Fibroblast of skin of abdomen (primary cell): ENCODE measurements around the gene ARID3B.
"Not testable (repeated sequence)": the region's sequence is repeated elsewhere in the genome, so short reads cannot be mapped to it uniquely, and the experiment has no call there.

Experiments used
- DNase-seq: peaks from one replicate; pipeline ENCODE4 v3.0.0-alpha.2; 2013

Gene ARID3B

DNA sequence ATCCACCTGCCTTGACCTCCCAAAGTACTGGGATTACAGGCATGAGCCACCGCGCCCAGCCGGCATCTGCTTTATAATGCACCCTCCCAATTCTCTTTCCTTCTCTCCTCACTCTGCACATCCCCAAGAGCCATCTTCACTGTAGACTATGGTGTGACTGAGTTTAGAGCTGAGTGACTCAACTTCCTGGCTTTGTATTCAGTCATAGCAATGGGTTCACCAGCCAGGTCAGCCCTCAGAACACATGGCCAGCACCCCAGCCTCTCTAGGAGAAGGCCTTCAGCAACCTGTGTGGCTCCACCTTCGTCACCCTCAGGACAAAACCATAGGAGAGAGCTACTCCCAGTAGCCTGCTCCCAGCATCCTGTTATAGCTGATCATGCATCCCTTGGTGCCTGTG, 33.0 kb downstream of the ARID3B start:
- no peak for DNase-seq

DNA sequence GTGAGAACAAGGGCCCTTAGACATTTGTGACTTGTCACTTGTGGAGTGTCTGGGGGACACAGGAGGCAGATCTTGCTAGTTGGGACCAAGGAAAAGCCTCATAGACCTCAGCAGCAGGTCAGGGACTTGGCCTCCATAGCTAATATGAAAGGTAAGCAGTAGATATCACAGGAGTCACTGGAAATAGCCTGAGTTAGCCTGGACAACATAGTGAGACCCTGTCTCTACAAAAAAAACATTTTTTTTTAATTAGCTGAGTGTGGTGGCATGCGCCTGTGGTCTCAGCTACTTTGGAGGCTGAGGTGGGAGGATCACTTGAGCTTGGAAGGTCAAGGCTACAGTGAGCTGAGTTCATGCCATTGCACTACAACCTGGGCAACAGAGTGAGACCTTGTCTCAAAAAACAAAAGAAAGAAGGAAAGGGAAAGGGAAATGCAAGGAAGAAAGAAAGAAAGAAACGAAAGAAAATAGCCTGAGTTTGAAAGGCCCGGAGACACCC, 37.5 kb downstream of the ARID3B start:
- DNase-seq: no peak

- DNase-seq: no peak
These were observed 38.0 kb downstream of the ARID3B start for GRCh38 chr15:74579001-74579400.

DNA sequence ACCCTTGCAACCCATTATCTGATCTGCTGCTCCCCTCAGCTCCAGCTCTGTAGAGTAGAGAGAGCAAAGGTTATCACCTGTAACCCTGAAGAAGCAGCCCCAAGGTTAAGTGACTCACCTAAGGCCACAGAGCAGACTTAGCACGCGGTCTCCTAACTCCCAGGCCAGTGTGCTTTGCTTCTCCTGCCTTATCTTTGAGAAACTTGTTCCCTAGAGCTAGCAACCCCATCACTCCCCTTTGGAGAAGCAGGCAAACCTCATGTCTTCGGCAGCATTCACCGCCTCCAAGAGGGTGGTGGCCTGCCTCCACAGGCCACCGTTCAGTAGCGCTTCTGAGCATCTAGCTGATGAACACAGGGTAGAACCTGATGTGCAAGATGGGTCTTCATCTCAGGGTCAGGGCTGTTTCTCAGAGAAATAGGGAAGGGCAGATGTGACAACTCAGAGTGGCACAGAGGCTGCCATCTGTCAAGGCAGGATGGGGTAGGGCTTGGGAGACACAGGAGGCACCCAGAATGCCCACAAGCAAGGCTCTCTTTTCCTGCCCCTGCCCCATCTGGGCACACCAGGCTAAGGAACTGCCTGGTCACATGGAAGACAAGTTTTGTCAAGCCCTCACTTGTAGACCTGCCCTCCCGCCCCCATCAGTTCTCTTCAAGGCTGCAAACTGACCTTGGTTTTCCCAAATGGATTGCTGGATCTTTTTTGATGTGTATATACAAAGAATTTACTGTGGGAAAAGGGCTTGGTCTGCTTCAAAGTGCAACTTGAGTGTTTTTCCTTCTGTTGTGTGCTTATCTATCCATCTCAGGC, 39.7 kb downstream of the ARID3B start:
- no peak for DNase-seq

DNA sequence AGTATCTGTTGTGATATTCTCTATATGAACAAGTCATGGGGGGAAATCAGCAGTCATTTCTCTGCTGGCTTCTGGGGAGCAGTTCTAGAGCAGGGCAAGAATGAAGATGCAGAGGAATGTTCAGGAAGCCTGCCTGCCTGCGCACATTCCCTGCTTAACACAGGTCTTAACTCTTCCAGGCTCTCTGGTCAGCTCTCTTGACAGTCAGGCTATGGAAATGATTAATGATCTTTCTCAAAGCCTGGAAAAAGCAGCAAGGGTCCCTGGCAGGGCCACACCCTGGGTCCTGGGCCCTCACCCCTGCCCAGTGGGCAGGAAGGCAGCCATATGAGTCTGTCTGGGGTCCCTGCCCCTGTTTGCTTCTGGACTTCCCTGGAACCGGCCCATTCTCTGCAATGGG, 43.2 kb downstream of the ARID3B start:
- no peak for DNase-seq

DNA sequence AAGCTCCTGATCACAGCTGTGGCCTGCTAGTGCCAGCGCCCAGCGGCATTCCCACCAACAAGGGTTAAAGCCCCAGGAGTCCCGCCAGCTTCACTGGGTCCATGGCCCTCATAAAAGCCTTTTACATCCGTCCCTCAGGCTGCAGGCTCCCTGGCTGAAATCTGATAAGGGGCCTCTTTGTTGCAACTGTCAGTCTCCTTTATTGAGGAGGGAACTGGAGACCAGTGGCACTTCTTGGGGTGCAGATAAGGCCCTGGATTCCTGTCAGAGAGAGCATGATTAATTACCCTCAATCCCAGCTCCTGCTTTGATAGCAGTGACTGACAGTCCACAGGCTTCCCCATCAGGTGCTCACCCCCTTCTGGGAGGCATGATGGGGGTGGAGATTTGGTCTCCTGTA, 43.8 kb downstream of the ARID3B start:
- no peak for DNase-seq

GRCh38 chr15:74585191-74585590, 44.2 kb downstream of the ARID3B start:
- no peak for DNase-seq

GRCh38 chr15:74585857-74586256, 44.8 kb downstream of the ARID3B start:
- DNase-seq: no peak

- DNase-seq: no peak
These were observed 48.8 kb downstream of the ARID3B start for GRCh38 chr15:74589826-74590225.

GRCh38 chr15:74592222-74592621, 51.2 kb downstream of the ARID3B start:
- no peak for DNase-seq

DNA sequence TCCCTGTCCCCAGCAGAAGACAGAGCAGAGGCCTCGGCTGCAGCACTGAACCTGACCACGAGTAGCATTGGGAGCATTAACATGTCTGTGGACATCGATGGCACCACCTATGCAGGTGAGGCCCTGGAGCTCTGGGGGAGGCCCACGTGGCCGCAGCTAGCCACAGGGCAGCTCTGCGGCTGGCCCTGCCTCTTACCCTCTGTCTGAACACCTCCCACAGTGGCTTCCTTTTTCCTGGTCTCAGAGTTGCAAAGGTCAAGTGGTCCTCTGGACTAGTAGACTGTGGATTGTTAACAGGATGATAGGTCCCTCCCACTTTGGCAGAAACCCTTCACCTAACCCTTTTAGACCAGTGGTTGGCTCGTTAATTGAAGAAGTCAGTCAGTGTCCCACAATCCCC, 52.1 kb downstream of the ARID3B start:
- DNase-seq: no peak

DNA sequence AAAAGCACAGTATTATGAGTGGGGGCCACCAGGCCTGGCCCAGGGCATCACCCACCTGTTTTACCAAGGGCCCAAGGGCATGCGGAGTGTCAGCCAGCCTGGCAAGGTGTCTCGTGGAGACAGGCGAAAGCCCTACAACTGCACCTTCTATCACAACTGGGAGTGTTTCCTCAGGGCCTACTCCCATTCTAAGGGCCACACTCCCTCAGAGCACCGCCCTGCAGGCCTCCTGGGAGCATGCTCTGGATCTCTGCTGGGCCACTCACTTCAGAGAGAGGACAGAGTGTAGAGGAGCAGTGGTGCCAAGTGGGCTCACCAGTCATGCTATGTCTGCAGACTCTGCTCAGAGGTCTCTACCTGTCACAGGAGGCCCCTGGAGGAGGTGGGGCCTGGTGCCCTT, 53.4 kb downstream of the ARID3B start:
- no peak for DNase-seq

- no peak for DNase-seq
These were observed 54.3 kb downstream of the ARID3B start for GRCh38 chr15:74595271-74595670.

GRCh38 chr15:74596736-74597135, 55.7 kb downstream of the ARID3B start:
- not testable (repeated sequence) for DNase-seq

DNA sequence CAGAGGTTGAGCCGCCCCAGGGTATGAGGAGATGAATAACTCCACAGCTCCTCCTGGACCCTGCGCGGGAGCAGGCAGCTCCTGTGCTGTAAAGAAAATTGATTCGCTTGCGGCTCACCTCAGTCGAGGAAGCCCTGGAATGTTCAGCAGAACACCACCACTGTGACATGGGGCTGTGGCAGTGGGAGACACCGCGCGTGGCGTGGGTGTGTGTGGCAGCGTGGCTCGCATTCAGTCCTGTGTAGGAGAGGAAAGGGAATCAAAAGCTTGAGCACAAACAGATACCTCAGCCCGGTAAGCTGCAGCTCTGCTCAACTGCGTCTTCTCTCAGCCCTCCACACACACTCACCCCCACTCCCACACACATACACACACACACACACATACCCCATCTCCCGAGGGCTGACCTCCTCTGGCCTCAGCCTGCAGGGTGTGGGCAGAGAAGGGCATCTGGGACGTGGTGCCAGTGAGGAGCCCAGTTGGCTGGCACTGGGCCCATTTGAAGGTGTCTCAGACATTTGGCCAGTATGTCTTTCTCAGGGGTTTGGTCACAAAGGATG, 56.2 kb downstream of the ARID3B start:
- DNase-seq: not testable (repeated sequence)

- DNase-seq: peak; percentile 86
These were observed 57.3 kb downstream of the ARID3B start for GRCh38 chr15:74598126-74598842.

- DNase-seq: no peak
These were observed 58.1 kb downstream of the ARID3B start for GRCh38 chr15:74599156-74599555.

DNA sequence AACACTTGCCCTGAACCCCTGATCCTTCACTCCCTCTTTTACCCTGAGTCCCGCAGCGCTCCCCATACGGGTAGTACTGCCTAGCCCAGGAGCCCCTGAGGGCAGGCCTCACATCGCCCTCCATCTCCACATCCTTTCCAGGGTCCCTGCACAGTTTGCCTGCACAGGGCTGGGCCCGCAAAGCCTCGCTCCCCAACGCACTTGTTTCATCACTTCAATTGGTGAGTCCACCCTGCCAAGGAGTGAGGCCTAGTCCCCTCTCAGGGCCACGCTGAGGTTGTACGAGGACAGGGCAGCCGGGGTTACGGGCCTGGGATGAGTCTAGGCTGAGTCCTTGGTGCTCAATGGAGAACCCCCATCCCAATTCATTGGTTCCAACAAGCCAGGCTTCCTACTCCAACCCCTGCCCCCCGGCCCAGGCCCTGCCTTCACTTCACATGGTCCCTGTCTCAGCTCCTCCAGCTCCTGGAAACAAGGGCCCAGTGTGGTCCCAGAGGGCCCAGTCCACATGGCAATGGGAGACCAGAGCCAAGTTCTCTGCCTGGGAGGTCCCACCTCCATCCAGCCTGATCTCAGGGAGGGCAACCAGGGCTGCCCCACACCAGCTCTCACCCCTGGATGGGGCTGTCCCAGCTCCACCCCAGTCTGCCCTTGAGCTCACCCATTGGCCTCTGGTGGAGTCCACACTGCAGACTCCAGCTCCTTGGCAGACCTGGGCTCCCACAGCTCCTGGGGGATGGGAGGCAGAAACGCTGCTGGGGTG, 62.2 kb downstream of the ARID3B start:
- DNase-seq: no peak

- no peak for DNase-seq
These were observed 63.0 kb downstream of the ARID3B start for GRCh38 chr15:74603789-74604705.

- no peak for DNase-seq
These were observed 64.2 kb downstream of the ARID3B start for GRCh38 chr15:74604983-74605794.

- DNase-seq: no peak
These were observed 64.8 kb downstream of the ARID3B start for GRCh38 chr15:74605795-74606150.
